Smooth muscle cell of the umbilical artery (primary cell): ENCODE results near the gene POLD2. TPM values are rescaled to one million over a fixed set of nuclear protein-coding genes. Genes with fewer than 3 reads are reported as not detected.

ENCODE experiments used
- total RNA-seq: library from RNA; depleted of rRNA; stranded (reverse); fragments of >200 nt; gene quantifications from 2 replicates; pipeline ENCODE4 v1.2.3, GENCODE V29; 2014

The POLD2 gene
- 53.2 and 78.5 TPM in 2 replicates for total RNA-seq

GRCh38 chr7:44123190-44124003 lies at the start of gene POLD2:
Gene POLD2, minus strand, starts transcription at chr7:44123548. Its CDS starts 1,495 bp downstream, at chr7:44122053.

GRCh38 chr7:44141221-44141850 lies 18.0 kb upstream of the POLD2 start, which contains the start of gene MYL7:
Gene MYL7, minus strand, starts transcription at chr7:44141332. Its CDS starts 27 bp downstream, at chr7:44141305.

GRCh38 chr7:44103923-44104859 lies 19.2 kb downstream of the POLD2 start, which contains the start of gene AEBP1:
Gene AEBP1, plus strand, starts transcription at chr7:44104345. Its CDS starts 321 bp downstream, at chr7:44104666.

GRCh38 chr7:44065431-44066110 lies 57.8 kb downstream of the POLD2 start, which contains the start of gene PGAM2:
Gene PGAM2, minus strand, starts transcription at chr7:44065567. Its CDS starts 38 bp downstream, at chr7:44065529.

Other genes with a start within 250 kb of the POLD2 start
- 25.7 and 25.8 TPM in 2 replicates for gene URGCP, start 217.0 kb downstream of the POLD2 start, total RNA-seq
- 8.6 and 9.8 TPM in 2 replicates for gene UBE2D4, start 197.1 kb downstream of the POLD2 start, total RNA-seq
- not detected in 2 replicates for gene SPDYE1, start 125.7 kb downstream of the POLD2 start, total RNA-seq
- 125 and 154 TPM in 2 replicates for gene DBNL, start 78.8 kb downstream of the POLD2 start, total RNA-seq
- gene PGAM2, start 58.0 kb downstream of the POLD2 start, total RNA-seq, result not detected in 2 replicates
- 7.4 and 14.7 TPM in 2 replicates for gene POLM, start 41.0 kb downstream of the POLD2 start, total RNA-seq
- 34.4 and 72.7 TPM in 2 replicates for gene AEBP1, start 19.2 kb downstream of the POLD2 start, total RNA-seq
- gene MYL7, start 17.8 kb upstream of the POLD2 start, total RNA-seq, result not detected in 2 replicates
- 0.30 TPM in 1 of 2 replicates, not detected in the other for gene GCK, start 65.9 kb upstream of the POLD2 start, total RNA-seq
- gene YKT6, start 77.4 kb upstream of the POLD2 start, total RNA-seq, result 108 and 121 TPM in 2 replicates
- not detected in 2 replicates for gene CAMK2B, start 202.0 kb upstream of the POLD2 start, total RNA-seq